DND-41 (cell line): ENCODE measurements around the gene EYS.

Experiments used
- ATAC-seq: fragments of 200-7000 bp; cut with Tn5 transposase; 3 replicates; pipeline ENCODE4 v1.9.1; 2021; ENCODE audit warnings: low read depth; ENCODE audit not compliant: insufficient read depth
- DNase-seq: peaks from one replicate; pipeline ENCODE4 v3.0.0-alpha.2; 2020
- H2AFZ ChIP-seq: 2 replicates; pipeline ENCODE4 v1.6.0; 2012; ENCODE audit warnings: low read depth, low read length
- H3K27ac ChIP-seq: 2 replicates; pipeline ENCODE4 v1.5.1; 2012; ENCODE audit warnings: low read length, inconsistent platforms
- H3K27me3 ChIP-seq: fragments of 200-600 bp; sonication (generic); 2 replicates; pipeline ENCODE4 v1.6.0; 2012; ENCODE audit warnings: low read length, mild to moderate bottlenecking, inconsistent platforms; ENCODE audit not compliant: insufficient read depth, poor library complexity
- H3K36me3 ChIP-seq: 2 replicates; pipeline ENCODE4 v1.5.1; 2012; ENCODE audit warnings: low read length, inconsistent platforms; ENCODE audit not compliant: insufficient read depth
- H3K4me1 ChIP-seq: 2 replicates; pipeline ENCODE4 v1.5.1; 2012; ENCODE audit warnings: mild to moderate bottlenecking, low read length; ENCODE audit not compliant: insufficient read depth
- H3K4me2 ChIP-seq: 2 replicates; pipeline ENCODE4 v1.6.0; 2012; ENCODE audit warnings: mild to moderate bottlenecking, moderate library complexity, low read length, inconsistent platforms; ENCODE audit not compliant: insufficient read depth
- H3K4me3 ChIP-seq, 2 experiments: fragments of 200-600 bp in 1 of 2; shearing (Covaris generic) in 1 of 2; 2 replicates each; pipeline ENCODE4 v1.5.1; 2012 to 2016; ENCODE audit warnings: inconsistent platforms in 2 of 2, low read length in 2 of 2, mild to moderate bottlenecking in 2 of 2, low read depth in 1 of 2, moderate library complexity in 1 of 2
- H3K79me2 ChIP-seq: 2 replicates; pipeline ENCODE4 v1.6.0; 2012; ENCODE audit warnings: low read length, inconsistent platforms; ENCODE audit not compliant: insufficient read depth
- H3K9ac ChIP-seq: 2 replicates; pipeline ENCODE4 v1.6.0; 2012; ENCODE audit warnings: low read depth, mild to moderate bottlenecking, inconsistent platforms, low read length, moderate library complexity
- H3K9me3 ChIP-seq: 2 replicates; pipeline ENCODE4 v1.5.1; 2012; ENCODE audit warnings: low read length, moderate library complexity, mild to moderate bottlenecking, inconsistent platforms; ENCODE audit not compliant: insufficient read depth, severe bottlenecking
- H4K20me1 ChIP-seq: 2 replicates; pipeline ENCODE4 v1.6.0; 2012; ENCODE audit warnings: low read length; ENCODE audit not compliant: insufficient read depth
- CTCF ChIP-seq: IDR thresholded peaks from 2 replicates; pipeline ENCODE4 v1.5.1; 2012; ENCODE audit warnings: borderline replicate concordance, low read length, moderate library complexity, mild to moderate bottlenecking; ENCODE audit not compliant: poor library complexity, severe bottlenecking; ENCODE audit errors: extremely low read depth
- EZH2 ChIP-seq: IDR thresholded peaks from 3 replicates; pipeline ENCODE4 v1.6.1; 2012; ENCODE audit warnings: borderline replicate concordance, low read depth, mild to moderate bottlenecking, moderate library complexity, low read length, inconsistent platforms; ENCODE audit not compliant: severe bottlenecking

EYS gene

GRCh38 chr6:63783096-63783495, 1923.9 kb downstream of the EYS start:
- no peak overlapping the region for H3K9ac ChIP-seq
- ATAC-seq (no peak), DNase-seq (no peak)
- H3K4me3 ChIP-seq = no peak overlapping the region
- H3K4me1 ChIP-seq = no peaks in the 10 kb centered on the region
- no peak for TF ChIP-seq EZH2
- no peak for TF ChIP-seq CTCF
- no peaks in the 10 kb centered on the region for H3K9me3 ChIP-seq
- H3K36me3 ChIP-seq = no peaks in the 10 kb centered on the region
- H2AFZ ChIP-seq = no peak overlapping the region
- H3K79me2 ChIP-seq = no peaks in the 10 kb centered on the region
- no peak overlapping the region for H3K27ac ChIP-seq
- H3K27me3 ChIP-seq = no peaks in the 10 kb centered on the region
- no peaks in the 10 kb centered on the region for H4K20me1 ChIP-seq
- H3K4me2 ChIP-seq = no peak overlapping the region

- no peak for DNase-seq
- no peaks in the 10 kb centered on the region for H4K20me1 ChIP-seq
- no peaks in the 10 kb centered on the region for H3K4me1 ChIP-seq
- H3K4me2 ChIP-seq = no peak overlapping the region
- no peak overlapping the region for H3K9ac ChIP-seq
- peaks cover 5% of the 10 kb centered on the region for H3K27me3 ChIP-seq
- H3K27ac ChIP-seq = no peak overlapping the region
- H3K79me2 ChIP-seq = no peaks in the 10 kb centered on the region
- H3K4me3 ChIP-seq = no peak overlapping the region
- TF ChIP-seq CTCF (no peak), EZH2 (no peak)
- no peaks in the 10 kb centered on the region for H3K9me3 ChIP-seq
- no peaks in the 10 kb centered on the region for H3K36me3 ChIP-seq
- no peak for ATAC-seq
- H2AFZ ChIP-seq = no peak overlapping the region
These were observed 1932.1 kb downstream of the EYS start for GRCh38 chr6:63774961-63775360.

- Histone ChIP-seq H3K36me3 (no peaks in the 10 kb centered on the region), H3K27me3 (peaks cover 5% of the 10 kb centered on the region), H2AFZ (no peak overlapping the region), H3K4me1 (no peaks in the 10 kb centered on the region), H3K27ac (no peak overlapping the region), H3K9me3 (no peaks in the 10 kb centered on the region), H3K79me2 (no peaks in the 10 kb centered on the region), H4K20me1 (no peaks in the 10 kb centered on the region), H3K4me2 (no peak overlapping the region), H3K4me3 (no peak overlapping the region), H3K9ac (no peak overlapping the region)
- TF ChIP-seq CTCF (no peak), EZH2 (no peak)
- DNase-seq = no peak
- ATAC-seq = no peak
These were observed 1933.8 kb downstream of the EYS start for GRCh38 chr6:63773200-63773599.

GRCh38 chr6:63765828-63766227, 1941.2 kb downstream of the EYS start:
- DNase-seq = no peak
- no peaks in the 10 kb centered on the region for H3K4me1 ChIP-seq
- H4K20me1 ChIP-seq = no peaks in the 10 kb centered on the region
- no peaks in the 10 kb centered on the region for H3K27me3 ChIP-seq
- H3K36me3 ChIP-seq = no peaks in the 10 kb centered on the region
- H3K27ac ChIP-seq = no peak overlapping the region
- H3K9me3 ChIP-seq = no peaks in the 10 kb centered on the region
- no peak overlapping the region for H2AFZ ChIP-seq
- no peak overlapping the region for H3K9ac ChIP-seq
- H3K4me2 ChIP-seq = no peak overlapping the region
- H3K4me3 ChIP-seq = no peak overlapping the region
- H3K79me2 ChIP-seq = no peaks in the 10 kb centered on the region
- ATAC-seq = no peak
- TF ChIP-seq CTCF (no peak), EZH2 (no peak)
